Fibroblast of peridontal ligament (primary cell): ENCODE results near the gene SPATS2.

Experiments
- DNase-seq: peaks from one replicate; pipeline ENCODE4 v3.0.0-alpha.2; 2010; ENCODE audit errors: extremely low read depth

The SPATS2 gene

DNA sequence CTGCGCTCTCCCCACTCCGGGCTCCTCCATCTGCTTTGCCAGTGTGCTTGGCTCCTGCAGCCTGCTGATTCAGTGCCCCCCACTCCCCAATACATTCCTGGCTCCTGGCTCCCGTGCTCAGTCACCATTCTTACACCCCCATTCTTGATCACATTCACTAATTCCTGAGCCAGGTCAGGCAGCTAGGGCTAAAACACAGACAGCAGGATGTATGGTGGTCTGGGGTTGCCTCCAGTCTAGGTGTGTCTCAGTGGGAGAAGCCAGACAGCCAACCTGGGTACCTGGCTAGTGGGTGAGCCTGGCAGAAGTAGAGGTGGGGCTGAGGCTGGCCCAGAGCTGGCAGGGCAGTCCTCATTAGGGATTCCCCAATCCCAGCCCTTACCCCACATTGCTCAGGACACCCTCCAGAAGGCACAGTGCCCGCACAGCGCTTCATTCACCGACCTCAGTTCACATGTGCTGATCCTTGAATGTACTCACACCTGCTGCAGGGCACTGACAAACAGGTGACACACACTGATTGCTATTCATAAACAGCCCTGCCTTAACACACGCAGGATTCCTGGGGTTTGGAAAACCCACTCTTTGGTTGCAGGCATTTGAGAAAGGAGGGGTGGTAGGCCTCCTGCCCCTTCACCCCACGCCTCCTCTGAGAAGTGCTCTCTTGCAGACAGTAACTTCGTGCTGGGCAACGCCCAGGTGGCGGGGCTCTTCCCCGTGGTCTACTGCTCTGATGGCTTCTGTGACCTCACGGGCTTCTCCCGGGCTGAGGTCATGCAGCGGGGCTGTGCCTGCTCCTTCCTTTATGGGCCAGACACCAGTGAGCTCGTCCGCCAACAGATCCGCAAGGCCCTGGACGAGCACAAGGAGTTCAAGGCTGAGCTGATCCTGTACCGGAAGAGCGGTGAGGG, 173.2 kb downstream of the SPATS2 start:
- DNase-seq, result no peak

DNA sequence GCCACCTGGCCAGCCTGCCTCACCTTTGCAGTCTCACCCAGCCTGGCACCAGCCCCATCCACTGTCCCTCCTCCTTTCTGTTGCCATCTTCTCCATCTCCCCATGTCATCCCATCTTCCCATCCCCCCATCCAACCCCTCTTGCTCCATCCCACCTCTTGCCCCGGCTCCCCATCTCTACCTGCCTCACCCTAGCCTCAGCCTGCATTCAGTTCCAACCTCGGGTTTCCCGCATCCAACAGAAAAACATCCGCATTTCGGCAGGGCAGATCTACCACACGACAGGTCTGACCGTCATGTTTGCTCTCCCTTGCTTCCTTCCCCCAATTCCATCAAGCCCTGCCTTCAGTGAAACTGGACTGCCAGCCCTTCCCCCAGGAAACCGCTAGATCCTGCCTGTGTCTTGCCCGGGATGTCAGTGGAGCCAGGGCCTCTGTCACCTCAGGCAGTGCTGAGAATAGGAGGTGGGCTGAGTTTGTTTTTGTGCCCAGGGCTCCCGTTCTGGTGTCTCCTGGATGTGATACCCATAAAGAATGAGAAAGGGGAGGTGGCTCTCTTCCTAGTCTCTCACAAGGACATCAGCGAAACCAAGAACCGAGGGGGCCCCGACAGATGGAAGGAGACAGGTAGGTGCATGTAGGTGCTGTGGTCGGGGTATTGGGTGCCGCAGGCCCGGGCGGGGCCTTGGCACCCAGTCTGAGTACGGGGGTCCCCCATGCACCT, 174.0 kb downstream of the SPATS2 start:
- DNase-seq, result no peak

DNA sequence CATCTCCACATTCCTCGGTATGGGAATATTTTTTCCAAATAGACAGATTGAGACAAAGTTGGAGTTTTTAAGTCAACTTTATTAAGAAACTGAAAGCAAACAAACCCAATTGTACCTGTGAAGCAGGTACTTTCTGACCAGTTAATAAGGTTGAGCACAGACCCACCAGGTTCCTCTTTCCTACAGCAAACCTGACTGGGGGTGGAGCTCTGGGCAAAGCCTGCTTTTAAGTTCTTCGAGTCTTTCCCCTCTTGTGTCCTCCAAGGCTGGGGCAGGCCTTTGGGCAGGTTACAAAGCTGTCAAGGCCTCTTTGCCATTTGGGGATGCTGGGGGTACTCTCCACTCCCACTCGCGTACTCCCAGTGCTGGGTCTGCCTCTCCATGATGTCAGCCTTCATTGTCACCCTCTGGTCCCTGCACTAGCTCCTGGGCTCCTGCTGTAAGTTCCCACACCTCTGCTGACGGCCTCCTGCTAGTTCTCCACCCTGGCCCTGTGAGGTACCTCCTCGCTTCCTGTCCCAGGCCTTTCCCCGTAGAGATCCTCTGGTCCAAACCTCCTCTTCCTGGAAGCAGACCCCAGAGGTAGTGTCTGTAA, 174.7 kb downstream of the SPATS2 start:
- DNase-seq, result no peak

DNA sequence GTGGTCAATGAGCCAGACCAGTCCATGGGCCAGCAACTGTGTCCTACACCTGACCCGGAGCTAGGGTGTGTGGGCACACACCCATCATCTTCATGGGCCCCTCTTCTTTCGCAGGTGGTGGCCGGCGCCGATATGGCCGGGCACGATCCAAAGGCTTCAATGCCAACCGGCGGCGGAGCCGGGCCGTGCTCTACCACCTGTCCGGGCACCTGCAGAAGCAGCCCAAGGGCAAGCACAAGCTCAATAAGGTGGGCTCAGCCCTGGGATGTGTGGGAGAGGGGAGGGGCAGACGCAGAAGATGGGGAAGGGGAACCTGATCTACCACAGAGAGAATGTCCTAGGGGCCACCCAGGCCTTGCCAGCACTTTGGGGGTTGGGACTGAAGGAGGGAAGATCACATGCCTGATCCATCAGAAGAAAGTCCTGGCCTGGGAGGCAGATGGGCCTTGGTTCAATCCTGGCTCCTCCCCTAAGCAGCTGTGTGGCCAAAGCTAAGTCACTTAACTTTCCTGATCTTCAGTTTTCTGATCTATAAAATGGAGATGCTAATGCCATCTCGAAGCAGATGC, 175.4 kb downstream of the SPATS2 start:
- DNase-seq, result no peak

DNA sequence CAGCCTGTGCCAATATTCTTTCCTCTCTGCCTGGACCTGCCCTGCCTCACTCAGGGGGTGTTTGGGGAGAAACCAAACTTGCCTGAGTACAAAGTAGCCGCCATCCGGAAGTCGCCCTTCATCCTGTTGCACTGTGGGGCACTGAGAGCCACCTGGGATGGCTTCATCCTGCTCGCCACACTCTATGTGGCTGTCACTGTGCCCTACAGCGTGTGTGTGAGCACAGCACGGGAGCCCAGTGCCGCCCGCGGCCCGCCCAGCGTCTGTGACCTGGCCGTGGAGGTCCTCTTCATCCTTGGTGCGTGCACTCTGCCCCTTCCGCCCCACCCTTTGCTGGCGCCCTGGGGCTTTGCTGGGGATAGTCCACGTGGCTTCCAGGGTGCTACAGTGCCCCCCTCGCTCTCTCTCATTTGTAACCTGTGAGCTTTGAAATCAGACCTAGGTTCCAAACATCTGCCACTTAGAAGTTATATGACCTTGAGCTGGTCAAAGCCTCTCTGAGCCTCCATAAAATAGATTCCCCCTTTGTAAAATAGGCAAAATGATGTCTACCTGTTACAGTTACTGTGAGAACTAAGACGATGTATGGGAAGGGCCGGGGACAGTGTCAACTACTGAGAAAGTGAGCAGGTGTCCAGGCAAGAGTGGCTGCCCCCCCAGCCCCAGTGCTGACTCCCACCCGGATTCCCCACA, 176.1 kb downstream of the SPATS2 start:
- DNase-seq, result no peak

DNA sequence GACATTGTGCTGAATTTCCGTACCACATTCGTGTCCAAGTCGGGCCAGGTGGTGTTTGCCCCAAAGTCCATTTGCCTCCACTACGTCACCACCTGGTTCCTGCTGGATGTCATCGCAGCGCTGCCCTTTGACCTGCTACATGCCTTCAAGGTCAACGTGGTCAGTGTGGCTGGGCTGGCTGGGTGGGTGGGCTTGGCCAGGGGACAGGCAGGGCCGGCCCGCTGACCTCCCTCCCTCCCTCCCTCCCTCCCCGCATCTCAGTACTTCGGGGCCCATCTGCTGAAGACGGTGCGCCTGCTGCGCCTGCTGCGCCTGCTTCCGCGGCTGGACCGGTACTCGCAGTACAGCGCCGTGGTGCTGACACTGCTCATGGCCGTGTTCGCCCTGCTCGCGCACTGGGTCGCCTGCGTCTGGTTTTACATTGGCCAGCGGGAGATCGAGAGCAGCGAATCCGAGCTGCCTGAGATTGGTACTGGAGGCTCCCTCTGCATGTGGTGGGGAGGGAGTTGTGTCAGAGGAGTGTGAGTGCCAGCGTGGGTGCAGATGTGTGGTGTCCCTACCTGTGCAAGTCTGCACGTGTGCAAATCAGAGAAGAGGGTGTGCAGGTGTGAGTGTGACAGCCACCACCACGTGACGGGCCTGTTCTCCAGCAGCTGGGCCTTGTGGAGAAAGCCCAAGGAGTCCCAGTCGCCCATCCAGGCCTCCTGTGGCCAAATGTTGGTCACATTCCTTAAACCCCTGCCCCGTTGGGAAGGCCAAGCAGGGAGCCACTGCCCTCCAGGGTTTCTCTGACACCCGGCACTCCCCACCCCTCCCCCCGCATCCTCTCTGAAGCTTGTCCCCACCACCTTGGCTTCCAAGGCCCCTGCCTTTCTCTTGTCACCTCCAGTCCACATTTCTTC, 176.9 kb downstream of the SPATS2 start:
- DNase-seq, result no peak

DNA sequence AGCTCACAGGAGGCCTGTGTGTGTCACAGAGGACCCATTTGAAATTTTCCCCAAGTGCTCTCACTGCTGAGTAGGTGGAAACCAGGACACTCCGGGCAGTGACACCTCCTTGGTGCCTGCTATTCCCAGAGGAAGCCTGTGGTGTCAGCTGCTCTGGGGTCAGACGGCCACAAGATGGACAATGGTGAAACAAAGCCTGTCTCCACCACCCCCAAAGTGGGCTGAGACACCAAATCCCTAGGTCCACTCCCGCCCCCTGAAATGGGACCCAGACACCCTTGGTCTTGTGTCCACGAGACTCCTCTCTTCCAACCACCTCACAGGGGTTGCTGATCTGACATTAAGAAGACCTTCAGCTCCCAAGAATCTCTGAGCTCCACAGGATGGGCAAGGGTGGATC, 178.6 kb downstream of the SPATS2 start:
- no peak for DNase-seq

DNA sequence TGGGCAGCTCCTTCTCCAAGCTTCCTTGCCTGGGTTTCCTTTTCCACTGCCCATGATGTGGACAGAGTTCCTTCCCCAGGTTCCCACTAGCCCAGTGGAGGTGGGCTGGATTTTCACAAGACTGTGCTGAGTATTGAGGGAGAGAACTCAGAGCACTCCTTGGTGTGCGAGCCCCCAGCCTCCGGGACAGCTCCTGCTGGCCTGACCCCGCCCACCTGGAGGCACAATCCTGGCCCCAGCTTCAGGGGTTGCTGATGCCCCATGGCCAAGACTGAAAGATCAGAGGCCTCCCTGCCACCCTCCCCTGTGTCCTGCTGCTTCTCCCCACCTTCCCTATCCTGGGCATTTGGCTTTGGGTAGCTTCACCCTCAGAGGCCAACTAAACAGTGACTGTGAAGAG, 179.2 kb downstream of the SPATS2 start:
- DNase-seq, result no peak

DNA sequence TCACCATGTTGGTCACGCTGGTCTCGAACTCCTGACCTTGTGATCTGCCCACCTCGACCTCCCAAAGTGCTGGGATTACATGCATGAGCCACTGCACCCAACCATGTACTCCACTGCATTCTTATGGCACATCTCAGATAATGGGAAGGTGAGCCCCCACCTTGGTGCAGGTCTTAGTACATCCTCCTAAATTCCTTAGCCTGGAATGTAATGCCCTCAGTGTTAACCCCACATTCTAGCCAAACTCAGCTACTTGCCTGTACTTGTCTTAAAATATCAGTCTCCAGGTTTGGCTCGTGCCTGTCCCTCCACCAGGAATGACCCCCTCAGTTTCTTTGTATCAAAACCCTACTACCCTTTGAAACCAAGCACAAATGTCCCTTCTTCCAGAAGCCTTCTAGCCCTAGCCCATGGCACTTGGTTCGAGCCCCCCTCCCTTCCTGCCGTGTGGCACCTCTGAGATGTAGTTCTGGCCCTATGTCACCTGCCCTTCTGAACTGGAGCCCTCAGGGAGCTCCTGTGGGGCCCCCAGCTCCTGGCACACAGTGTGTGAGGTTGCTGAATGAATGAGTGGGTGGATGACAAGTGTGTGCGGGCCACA, 179.9 kb downstream of the SPATS2 start:
- DNase-seq, result no peak

DNA sequence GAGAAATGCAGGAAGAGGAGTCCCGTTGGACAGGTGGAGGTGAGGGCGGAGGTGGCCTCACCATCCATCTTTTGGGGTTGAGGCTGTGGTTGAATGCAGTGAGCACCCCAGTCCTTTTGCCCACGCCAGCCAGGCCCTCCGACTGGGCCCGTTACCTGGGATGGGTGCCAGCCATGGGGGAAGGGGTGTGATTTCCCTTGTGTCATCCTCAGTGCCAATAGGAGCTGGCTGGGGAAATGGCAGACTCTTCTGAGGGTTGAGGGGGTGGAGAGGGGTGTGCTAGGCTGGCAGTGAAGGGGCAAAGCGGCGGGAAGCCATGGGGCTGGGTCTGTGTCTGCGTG, 181.2 kb downstream of the SPATS2 start:
- DNase-seq, result no peak

DNA sequence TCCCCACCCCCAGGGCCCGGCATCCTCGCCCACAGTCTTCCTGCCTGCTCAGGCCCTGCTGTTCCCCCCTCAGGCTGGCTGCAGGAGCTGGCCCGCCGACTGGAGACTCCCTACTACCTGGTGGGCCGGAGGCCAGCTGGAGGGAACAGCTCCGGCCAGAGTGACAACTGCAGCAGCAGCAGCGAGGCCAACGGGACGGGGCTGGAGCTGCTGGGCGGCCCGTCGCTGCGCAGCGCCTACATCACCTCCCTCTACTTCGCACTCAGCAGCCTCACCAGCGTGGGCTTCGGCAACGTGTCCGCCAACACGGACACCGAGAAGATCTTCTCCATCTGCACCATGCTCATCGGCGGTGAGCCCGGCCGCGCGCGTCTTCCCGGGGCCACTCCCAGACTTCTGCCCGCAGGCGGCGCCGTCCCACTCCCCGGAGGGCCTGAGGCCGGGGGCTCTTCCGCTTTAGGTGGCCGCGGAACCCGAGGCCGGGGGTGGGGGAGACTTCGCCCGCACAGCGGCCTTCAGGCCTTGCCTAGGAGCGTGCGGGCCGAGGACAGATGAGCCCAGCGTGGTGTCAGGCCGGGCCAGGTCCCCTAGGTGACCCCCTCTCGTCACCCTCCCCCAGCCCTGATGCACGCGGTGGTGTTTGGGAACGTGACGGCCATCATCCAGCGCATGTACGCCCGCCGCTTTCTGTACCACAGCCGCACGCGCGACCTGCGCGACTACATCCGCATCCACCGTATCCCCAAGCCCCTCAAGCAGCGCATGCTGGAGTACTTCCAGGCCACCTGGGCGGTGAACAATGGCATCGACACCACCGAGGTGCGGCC, 181.8 kb downstream of the SPATS2 start:
- no peak for DNase-seq

DNA sequence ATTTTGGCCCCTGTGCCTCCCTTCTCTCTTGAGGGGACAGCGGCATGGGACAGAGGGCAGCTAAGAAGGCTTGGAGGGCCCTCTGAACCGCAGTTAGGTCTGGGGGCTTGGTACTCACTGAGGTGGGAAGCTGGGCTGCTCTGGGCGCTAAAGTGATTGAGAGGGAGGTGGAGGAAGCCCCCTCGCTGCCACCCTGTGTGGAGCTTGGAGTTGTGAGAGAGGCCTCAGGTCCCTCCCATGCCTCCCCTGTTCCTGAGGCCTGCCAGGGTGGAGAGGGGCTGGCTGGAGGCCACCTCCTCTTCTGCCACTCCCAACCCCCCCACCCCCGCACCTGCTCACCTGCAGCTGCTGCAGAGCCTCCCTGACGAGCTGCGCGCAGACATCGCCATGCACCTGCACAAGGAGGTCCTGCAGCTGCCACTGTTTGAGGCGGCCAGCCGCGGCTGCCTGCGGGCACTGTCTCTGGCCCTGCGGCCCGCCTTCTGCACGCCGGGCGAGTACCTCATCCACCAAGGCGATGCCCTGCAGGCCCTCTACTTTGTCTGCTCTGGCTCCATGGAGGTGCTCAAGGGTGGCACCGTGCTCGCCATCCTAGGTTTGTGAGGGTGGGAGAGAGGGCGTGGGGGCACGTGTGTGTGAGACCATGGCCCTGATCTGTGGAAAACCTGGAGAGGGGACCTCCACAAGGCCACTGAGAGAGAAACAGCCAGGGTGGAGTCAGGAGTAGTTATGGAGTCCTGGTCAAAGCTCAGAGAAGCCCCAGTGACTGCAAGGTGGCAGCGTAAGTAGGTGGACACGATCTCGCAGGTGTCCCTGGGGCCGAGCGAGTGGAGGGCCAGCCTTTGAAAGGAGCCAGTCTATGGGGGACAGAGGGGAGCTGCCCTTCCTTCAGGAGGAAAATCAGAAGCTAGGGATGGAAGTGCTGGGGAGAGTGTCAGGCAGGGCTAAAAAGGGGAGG, 182.8 kb downstream of the SPATS2 start:
- DNase-seq, result no peak

DNA sequence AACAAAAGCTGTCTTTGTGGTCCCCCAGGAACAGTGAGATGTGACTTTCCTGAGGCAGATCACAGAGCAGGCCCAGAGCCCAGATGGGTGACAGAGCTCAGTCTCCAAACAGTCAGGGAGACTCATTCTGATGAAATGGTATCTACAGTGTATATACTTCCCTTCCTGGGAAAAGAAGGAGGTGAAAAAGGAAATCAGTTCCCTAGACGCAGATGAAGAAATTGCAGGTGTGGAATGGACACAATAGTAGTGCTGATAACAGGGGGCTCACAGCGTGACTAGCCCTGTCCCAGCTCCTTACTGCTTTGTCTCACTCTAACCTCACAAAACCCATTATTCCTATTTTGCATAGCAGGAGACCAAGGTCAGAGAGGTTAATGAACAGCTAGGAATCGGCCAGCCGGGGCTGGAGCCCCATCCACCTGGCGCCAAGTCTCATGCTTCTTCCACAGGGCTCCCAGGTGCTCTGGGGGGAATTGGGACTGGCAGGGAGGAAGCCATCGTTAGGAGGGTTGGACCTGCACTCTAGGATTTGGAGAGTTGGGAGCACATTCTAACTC, 183.5 kb downstream of the SPATS2 start:
- no peak for DNase-seq

DNA sequence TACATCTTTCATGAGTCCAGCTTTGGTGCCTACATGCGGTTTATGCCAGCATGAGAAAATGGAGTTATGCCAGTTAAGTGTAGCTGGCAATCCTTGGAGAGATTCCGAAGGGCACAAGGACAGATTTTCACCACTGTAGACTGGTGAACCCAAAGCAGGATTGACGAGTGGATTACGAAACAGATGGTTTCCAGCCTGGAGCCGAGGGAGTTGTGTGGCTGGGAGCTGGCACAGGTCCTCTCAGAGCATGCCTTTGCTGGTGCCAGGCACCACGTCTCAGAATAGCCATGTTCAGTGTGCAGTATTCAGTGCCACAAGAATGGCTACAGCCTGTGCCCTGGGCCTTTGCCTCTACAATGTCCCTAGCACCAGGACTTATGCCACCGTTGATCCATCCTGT, 184.8 kb downstream of the SPATS2 start:
- DNase-seq, result peak; percentile 39

DNA sequence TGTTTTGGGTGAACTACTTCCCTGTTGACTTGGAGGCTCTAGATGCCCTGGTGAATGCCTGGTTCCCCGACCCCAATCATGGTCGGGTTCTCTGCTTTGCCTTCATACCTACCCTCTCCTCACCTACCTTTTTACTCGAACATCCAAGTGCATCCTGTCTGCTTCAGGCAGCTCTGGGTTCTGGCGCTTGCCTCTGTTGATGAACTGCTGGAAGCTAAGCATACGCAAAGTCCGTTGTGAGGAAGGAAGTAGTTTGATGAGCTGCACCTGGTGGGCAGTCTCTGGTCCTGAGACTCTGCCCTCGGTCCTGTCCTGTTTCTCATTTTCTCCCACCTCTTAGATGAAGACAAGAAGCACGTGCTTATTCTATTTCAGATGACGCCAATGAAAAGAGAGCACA, 185.2 kb downstream of the SPATS2 start:
- DNase-seq, result no peak

DNA sequence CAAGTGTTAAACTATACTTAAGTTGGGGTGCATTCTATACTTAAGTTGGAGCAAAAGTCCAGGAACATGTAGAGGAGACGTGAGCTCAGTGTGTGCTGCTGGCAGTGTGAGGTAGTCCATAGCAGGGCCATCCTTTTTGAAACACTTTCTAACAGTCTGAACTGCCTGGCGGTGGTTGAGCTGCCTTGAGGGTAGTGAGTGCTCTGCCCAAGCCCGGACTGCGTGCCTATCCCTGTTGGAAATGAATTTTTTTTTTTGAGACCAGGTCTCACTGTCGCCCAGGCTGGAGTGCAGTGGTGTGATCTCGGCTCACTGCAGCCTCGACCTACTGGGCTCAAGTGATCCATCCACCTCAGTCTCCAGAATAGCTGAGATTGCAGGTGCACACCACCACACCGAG, 185.6 kb downstream of the SPATS2 start:
- no peak for DNase-seq

DNA sequence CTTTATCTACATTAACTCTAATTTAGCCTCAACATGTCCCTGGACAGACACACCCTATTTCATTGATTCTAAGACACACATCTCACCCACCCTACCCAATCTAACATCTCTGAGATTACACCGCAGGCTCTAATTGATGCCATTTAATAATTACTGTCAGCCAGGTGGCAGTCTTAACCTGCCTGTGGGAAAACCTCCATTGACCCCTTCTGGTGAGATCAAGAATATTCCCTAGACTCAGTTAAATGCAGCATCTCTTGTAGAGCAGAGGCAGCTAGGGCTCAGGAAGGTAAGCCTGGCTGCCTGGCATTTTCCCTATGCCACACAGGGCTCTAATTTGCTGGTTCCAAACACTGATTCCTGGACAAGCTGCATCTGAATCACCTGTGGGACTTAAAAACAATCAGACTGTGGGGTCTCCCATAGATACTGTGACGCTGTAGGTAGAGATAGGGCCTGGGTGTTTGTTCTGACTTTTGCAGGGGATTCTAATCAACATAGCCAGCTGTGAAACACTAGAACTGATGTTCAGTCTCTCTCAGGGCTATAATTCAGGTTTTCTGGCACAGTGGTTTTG, 186.3 kb downstream of the SPATS2 start:
- no peak for DNase-seq

DNA sequence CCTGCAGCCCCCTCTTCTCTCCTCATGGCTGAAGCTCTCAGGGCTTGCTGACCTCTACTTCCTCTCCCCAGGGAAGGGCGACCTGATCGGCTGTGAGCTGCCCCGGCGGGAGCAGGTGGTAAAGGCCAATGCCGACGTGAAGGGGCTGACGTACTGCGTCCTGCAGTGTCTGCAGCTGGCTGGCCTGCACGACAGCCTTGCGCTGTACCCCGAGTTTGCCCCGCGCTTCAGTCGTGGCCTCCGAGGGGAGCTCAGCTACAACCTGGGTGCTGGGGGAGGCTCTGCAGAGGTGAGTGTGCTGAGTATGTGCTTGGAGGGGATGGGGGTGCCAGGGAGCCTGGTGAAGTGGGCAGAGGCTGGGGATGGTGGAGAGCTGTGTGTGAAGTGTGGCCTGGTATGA, 187.0 kb downstream of the SPATS2 start:
- DNase-seq, result no peak
